Spinal cord (tissue), 10 donors: ENCODE results near the gene FGFR3. TPM values are rescaled to one million over a fixed set of nuclear protein-coding genes. Genes with fewer than 3 reads are reported as not detected.

Source experiments
- DNase-seq, 6 donors: peaks; one replicate each; pipeline versions ENCODE4 v3.0.0 to v3.0.0-alpha.2; 2013 to 2015; ENCODE audit warnings: low spot score in 6 of 6, low read depth in 4 of 6
- H3K27ac ChIP-seq: one replicate; pipeline ENCODE4 v1.5.1; 2013; ENCODE audit warnings: low read depth, low read length, control low read depth
- H3K27me3 ChIP-seq: one replicate; pipeline ENCODE4 v1.6.1; 2013; ENCODE audit warnings: low read length; ENCODE audit not compliant: control insufficient read depth, insufficient read depth
- H3K36me3 ChIP-seq: one replicate; pipeline ENCODE4 v1.6.1; 2013; ENCODE audit warnings: low read length; ENCODE audit not compliant: control insufficient read depth, insufficient read depth
- H3K4me1 ChIP-seq: one replicate; pipeline ENCODE4 v1.6.1; 2013; ENCODE audit warnings: low read length; ENCODE audit not compliant: control insufficient read depth, insufficient read depth
- H3K4me3 ChIP-seq: one replicate; pipeline ENCODE4 v1.5.1; 2013; ENCODE audit warnings: low read depth, low read length, control low read depth
- H3K9me3 ChIP-seq: one replicate; pipeline ENCODE4 v1.6.1; 2013; ENCODE audit warnings: low read length; ENCODE audit not compliant: control insufficient read depth, insufficient read depth
- WGBS: methylation state at CpG from one replicate; pipeline ENCODE4 v1.1.5; 2013; ENCODE audit warnings: missing lambda C conversion rate; ENCODE audit not compliant: insufficient coverage; 5-methylcytosine and 5-hydroxymethylcytosine counted together
- long read RNA-seq, 4 donors: transcript quantifications; one replicate each; lab custom pipeline, GENCODE V29; 2026
- polyA plus RNA-seq, 2 donors: library from polyadenylated mRNA; unstranded; fragments of 120-200 nt; gene quantifications; one replicate each; pipeline ENCODE4 v1.2.1, GENCODE V29; 2013; ENCODE audit not compliant: insufficient read length in 2 of 2
- total RNA-seq, 2 donors: library from RNA; depleted of rRNA in 1 of 2; stranded (reverse); fragments of 120-200 nt in 1 of 2; fragments of >200 nt in 1 of 2; gene quantifications; one replicate each; pipeline versions ENCODE4 v1.2.3 to v1.2.4, GENCODE V29; 2013 to 2014
- donor health status: healthy.

The FGFR3 gene
- total RNA-seq = 10 to 100 TPM; 36.2 to 49.5 TPM
- 100 to 1,000 TPM; 196 to 216 TPM for polyA plus RNA-seq
- long read RNA-seq, donor 1, full-length matches to known transcripts = 11 of 35 reads
- long read RNA-seq, donor 1, partial matches to known transcripts = 24 of 35 reads
- long read RNA-seq, donor 1, other reads (novel, unspliced or antisense) = 0 of 35 reads
- long read RNA-seq, donor 2, full-length matches to known transcripts = 5 of 32 reads
- long read RNA-seq, donor 2, partial matches to known transcripts = 22 of 32 reads
- long read RNA-seq, donor 2, other reads (novel, unspliced or antisense) = 5 of 32 reads
- long read RNA-seq, donor 3, full-length matches to known transcripts = 5 of 58 reads
- long read RNA-seq, donor 3, partial matches to known transcripts = 53 of 58 reads
- long read RNA-seq, donor 3, other reads (novel, unspliced or antisense) = 0 of 58 reads
- long read RNA-seq, donor 4, full-length matches to known transcripts = 5 of 41 reads
- long read RNA-seq, donor 4, partial matches to known transcripts = 36 of 41 reads
- long read RNA-seq, donor 4, other reads (novel, unspliced or antisense) = 0 of 41 reads

DNA sequence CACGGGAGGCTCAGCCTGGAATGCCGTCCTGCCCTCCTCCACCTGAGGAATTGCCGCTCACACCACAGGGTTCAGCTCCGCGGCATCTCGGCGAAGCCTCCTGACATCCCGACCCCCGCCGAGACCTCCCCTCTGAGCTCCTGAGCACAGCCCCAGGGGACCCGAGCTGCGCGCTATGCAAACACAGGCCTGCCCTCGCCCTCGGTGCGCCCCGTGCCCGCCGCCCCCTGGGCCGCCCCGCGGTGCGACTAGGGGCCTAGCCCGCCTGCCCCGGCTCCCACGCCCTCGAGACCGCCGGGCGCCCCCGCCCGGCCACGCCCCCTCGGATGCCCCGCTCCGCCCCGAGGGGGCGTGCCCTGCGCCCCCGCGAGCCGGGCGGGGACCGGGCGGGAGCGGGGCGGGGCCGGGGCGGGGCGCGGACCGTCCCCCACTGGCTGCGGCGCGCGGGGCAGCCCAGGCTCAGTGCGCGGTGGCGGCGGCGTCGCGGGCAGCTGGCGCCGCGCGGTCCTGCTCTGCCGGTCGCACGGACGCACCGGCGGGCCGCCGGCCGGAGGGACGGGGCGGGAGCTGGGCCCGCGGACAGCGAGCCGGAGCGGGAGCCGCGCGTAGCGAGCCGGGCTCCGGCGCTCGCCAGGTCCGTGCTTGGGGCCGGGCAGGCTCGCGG, at the start of gene FGFR3:
FGFR3 (plus strand) TSS at position 462 of the 664 bp plus-strand sequence. CDS start 642 bp downstream, outside the sequence.
- peaks cover 51% of the 10 kb centered on the region for H3K4me1 ChIP-seq
- peaks cover 2% of the 10 kb centered on the region for H3K9me3 ChIP-seq
- peak in 2 of 6 donors; percentile 45 to 76 for DNase-seq
- WGBS = under 1% methylated on average over 84 of the region's 95 CpGs
- peaks cover 31% of the 10 kb centered on the region for H3K36me3 ChIP-seq
- H3K27ac ChIP-seq = peak within 1 kb of the TSS; percentile 52
- H3K27me3 ChIP-seq = peaks cover 33% of the 10 kb centered on the region
- peak within 1 kb of the TSS; percentile 45 for H3K4me3 ChIP-seq

DNA sequence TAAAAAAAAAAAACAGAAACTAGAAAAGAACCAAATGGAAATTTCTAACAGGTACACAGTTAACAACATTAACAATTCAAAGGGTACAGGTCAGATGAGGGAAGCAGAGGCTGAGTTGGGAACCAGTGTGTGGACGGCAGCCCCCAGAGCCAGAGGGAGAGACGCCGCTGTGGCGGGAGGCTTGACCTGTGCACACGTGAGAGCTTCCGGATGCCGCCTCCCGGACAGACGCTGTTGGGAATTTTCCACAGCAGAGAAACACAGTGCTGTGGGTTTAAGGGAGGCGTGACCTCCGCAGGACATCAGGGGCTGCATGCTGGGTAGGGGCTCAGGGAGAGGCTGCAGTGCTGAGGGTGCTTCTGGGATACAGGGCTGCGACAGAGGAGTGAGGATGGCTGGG, 49.5 kb upstream of the FGFR3 start:
- no peak overlapping the region for H3K4me3 ChIP-seq
- no peak for DNase-seq
- H3K9me3 ChIP-seq = no peaks in the 10 kb centered on the region
- no peaks in the 10 kb centered on the region for H3K27me3 ChIP-seq
- H3K36me3 ChIP-seq = peaks cover 65% of the 10 kb centered on the region
- no peak overlapping the region for H3K27ac ChIP-seq
- H3K4me1 ChIP-seq = peaks cover 28% of the 10 kb centered on the region
- WGBS = 77% methylated on average over 10 of the region's 12 CpGs

DNA sequence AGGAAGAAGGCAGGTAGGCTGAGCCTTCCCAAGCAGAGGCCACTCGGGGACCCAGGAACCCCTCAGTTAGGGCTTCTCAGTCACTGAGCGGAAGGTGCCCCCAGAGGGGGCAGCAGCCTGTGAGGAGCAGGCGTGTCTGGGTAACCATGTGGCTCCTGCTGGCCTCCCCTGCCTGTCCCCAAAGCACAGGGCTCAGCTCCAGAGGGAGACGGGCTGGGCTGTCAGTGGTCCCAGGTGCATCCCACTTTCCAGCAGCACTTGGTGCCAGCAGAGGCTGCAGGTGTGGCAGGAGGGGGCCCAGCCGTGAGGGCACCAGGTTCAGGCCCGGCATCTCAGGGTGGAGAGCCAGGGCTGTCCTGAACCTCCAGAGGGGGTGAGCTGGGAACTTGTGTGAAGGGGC, 49.1 kb upstream of the FGFR3 start:
- WGBS = 93% methylated on average over 6 of the region's 6 CpGs
- no peak for DNase-seq

DNA sequence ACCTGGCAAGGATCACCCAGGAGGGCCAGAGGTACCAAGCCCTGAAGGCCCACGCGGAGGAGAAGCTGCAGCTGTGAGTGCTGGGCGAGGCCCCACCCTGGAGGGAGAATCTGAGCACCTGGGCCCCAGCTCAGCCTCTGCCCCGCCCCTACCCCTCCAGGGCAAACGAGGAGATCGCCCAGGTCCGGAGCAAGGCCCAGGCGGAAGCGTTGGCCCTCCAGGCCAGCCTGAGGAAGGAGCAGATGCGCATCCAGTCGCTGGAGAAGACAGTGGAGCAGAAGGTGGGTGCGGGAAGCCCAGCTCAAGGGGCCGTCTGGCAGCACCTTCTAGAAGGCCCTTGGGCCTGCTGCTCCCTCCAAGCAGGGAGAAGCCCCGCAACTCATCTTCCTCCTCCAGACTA, 48.5 kb upstream of the FGFR3 start:
- Histone ChIP-seq H3K36me3 (peaks cover 60% of the 10 kb centered on the region), H3K9me3 (no peaks in the 10 kb centered on the region), H3K4me3 (no peak overlapping the region), H3K27me3 (no peaks in the 10 kb centered on the region), H3K4me1 (peaks cover 31% of the 10 kb centered on the region), H3K27ac (no peak overlapping the region)
- 91% methylated on average over 13 of the region's 14 CpGs for WGBS
- DNase-seq = no peak

More for the DNA sequence above, 49.1 kb upstream of the FGFR3 start:
- Histone ChIP-seq H3K36me3 (peaks cover 65% of the 10 kb centered on the region), H3K4me1 (peaks cover 31% of the 10 kb centered on the region), H3K27me3 (no peaks in the 10 kb centered on the region), H3K27ac (no peak overlapping the region), H3K4me3 (no peak overlapping the region), H3K9me3 (no peaks in the 10 kb centered on the region)

DNA sequence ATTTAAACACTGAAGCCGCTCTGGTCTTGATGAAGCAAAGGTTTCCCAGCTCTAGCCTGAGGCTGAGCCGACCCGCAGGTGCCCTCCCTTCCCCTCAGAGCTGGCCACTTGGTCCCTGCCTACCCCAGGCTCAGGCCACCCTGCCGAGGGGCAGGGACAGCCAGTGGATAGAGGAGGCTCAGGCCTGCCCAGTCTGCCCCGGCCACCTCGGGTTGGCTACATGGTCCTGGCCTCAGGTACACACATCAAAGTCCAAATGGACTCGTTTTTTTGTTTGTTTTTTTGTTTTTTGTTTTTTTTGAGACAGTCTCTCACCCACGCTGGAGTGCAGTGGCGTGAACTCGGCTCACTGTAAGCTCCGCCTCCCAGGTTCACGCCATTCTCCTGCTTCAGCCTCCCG, 47.9 kb upstream of the FGFR3 start:
- Histone ChIP-seq H3K4me1 (peaks cover 31% of the 10 kb centered on the region), H3K9me3 (no peaks in the 10 kb centered on the region), H3K27ac (no peak overlapping the region), H3K36me3 (peaks cover 54% of the 10 kb centered on the region), H3K4me3 (no peak overlapping the region), H3K27me3 (no peaks in the 10 kb centered on the region)
- no peak for DNase-seq
- WGBS = 88% methylated on average over 9 of the region's 13 CpGs

DNA sequence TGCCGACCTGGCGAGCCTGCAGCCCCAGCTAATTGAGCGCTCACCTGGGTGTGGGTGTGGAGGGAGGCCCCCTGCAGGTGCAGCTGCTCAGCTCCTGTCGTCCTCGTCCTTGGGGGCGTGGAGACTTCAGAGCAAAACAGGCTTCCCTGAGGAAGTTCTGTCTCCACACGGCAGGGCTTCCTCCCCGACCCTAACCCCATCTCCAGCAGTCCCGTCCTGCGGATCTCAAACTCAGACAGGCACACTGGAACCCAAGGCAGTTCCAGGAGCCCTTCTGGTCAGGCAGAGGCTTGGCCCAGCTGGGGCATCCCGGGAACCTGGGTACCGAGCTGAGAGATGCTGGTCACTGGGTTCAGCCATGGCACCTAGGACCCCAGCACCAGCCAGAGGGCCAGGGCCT, 47.4 kb upstream of the FGFR3 start:
- peaks cover 31% of the 10 kb centered on the region for H3K4me1 ChIP-seq
- no peak overlapping the region for H3K4me3 ChIP-seq
- no peaks in the 10 kb centered on the region for H3K9me3 ChIP-seq
- DNase-seq = no peak
- H3K27ac ChIP-seq = no peak overlapping the region
- WGBS = 77% methylated on average over 10 of the region's 12 CpGs
- no peaks in the 10 kb centered on the region for H3K27me3 ChIP-seq
- H3K36me3 ChIP-seq = peaks cover 49% of the 10 kb centered on the region

DNA sequence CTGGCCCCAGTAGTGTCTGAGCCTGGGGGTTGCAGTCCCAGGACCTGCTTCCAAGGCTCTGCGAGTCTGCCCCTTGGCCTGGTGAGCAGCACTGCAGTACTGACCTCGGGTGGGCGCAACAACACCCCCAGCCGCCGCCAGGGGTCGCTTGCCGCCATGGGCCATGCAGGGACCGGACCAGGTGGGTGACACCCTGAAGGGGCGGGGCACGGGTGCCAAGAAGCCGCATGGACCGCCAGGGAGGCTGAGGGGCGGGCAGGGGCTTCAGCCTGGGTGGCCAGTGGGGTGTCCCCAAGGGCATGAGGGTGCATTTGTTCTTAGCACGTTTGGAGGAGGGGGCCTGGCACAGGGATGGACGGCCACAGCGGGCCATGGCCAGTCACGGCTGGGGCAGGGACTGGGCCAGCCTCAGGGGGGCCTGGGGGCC, 46.8 kb upstream of the FGFR3 start:
- Histone ChIP-seq H3K4me3 (no peak overlapping the region), H3K27ac (no peak overlapping the region), H3K4me1 (peaks cover 31% of the 10 kb centered on the region), H3K9me3 (no peaks in the 10 kb centered on the region), H3K36me3 (peaks cover 43% of the 10 kb centered on the region), H3K27me3 (no peaks in the 10 kb centered on the region)
- WGBS = 19% methylated on average over 16 of the region's 17 CpGs
- DNase-seq = peak in 2 of 6 donors; percentile 71 to 74

DNA sequence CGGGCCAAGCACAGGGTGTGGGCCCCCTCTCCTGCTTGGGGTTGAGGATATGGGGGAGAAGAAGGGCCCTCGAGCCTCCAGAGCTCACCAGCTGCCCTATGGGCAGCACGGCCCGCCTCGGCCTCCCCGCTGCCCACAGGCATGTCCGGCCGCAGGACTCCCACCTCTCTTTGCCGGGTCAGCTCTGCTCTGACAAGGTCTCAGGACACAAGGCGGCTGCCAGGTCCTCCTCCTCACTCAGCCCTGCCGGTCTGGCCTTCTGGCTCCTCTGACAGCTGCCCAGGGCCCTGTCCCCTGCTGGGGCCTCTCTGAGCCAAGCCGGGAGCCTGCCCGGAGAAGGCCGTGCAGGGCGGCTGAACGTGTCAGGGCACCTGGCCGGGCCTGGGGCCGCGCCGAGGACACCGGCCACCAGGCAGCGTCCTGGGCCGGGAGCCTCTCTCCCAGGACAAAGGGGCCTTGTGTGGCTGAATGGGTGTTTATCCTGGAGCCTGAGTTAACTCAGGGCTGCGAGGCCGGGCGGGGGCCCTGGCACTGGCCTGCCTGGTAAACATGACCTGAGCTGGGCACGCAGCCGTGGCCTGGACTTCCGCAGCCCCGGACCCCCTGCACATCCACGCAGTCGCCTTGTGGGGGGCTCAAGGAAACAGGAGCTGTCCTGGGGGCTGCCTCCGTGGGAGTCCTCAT, 46.0 kb upstream of the FGFR3 start:
- peaks cover 36% of the 10 kb centered on the region for H3K36me3 ChIP-seq
- WGBS = 50% methylated on average over 30 of the region's 33 CpGs
- H3K9me3 ChIP-seq = no peaks in the 10 kb centered on the region
- no peaks in the 10 kb centered on the region for H3K27me3 ChIP-seq
- peaks cover 32% of the 10 kb centered on the region for H3K4me1 ChIP-seq
- no peak overlapping the region for H3K27ac ChIP-seq
- DNase-seq = peak in 2 of 6 donors; percentile 22 to 36
- H3K4me3 ChIP-seq = no peak overlapping the region

DNA sequence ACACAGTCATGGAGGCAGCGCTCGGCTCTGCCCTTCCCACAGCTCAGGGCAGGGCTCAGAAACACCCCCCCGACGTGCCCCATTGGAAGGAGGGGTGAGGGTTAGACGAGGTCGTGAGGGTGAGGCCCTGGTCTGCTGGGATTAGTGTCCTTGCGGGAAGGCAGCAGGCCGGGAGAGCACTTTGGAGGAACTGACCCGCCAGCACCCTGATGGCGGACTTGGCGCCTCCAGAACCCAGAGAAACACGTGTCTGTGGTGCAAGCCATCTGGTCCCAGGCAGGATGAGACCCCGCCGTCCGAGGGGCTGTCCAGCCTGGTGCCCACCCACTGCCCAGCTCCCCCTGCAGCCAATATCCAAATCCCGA, 45.5 kb upstream of the FGFR3 start:
- no peak for DNase-seq
- no peak overlapping the region for H3K4me3 ChIP-seq
- H3K27ac ChIP-seq = no peak overlapping the region
- H3K36me3 ChIP-seq = peaks cover 37% of the 10 kb centered on the region
- H3K27me3 ChIP-seq = no peaks in the 10 kb centered on the region
- 83% methylated on average over 15 of the region's 16 CpGs for WGBS
- peaks cover 38% of the 10 kb centered on the region for H3K4me1 ChIP-seq
- no peaks in the 10 kb centered on the region for H3K9me3 ChIP-seq
